Erythroblast (primary cell): ENCODE measurements around the gene SOST.

ENCODE experiments used
- GATA1 ChIP-seq: IDR thresholded peaks from 2 replicates; pipeline ENCODE4 v1.6.1; 2011; ENCODE audit warnings: low read depth, mild to moderate bottlenecking, control low read depth, low read length, moderate library complexity
- POLR2A ChIP-seq: IDR thresholded peaks from 2 replicates; pipeline ENCODE4 v1.6.1; 2011; ENCODE audit warnings: mild to moderate bottlenecking, low read length

DNA sequence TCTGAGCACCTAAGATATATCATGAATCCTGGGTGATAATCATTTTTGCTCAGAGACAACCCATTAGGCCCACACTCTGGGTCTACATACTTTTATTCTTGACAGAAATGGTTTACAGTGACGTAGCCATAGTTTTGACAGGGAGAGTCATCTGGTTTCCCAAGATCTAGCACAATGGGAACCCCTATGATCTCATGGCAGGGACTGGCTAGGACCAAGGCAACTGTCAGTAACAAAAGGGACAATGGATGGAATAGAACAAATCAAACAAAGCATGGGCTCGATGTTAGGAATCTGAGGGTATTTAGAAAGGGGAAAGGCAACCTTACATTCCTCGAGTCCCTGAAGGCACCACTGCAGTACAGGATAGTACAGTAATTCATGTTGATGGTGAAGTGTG is 42.1 kb upstream of the SOST start:
- TF ChIP-seq POLR2A (no peak), GATA1 (no peak)
